GM23338 (cell line): ENCODE results near the gene SLC15A1.

Source experiments
- CTCF ChIP-seq, 2 experiments: fragments of 200-600 bp in 1 of 2; sonication (generic) in 1 of 2; conservative IDR thresholded peaks; 2 replicates each; pipeline versions ENCODE4 v1.5.1 to v1.6.1; 2016 to 2017; ENCODE audit warnings: antibody characterized with exemption in 2 of 2, low read depth in 2 of 2, mild to moderate bottlenecking in 2 of 2, moderate library complexity in 1 of 2
- EZH2 ChIP-seq: fragments of 200-600 bp; sonication (generic); IDR thresholded peaks from one replicate; pipeline ENCODE4 v1.8.0; 2017; ENCODE audit warnings: antibody characterized with exemption, mild to moderate bottlenecking, low read depth; ENCODE audit not compliant: unreplicated experiment
- JUNB ChIP-seq: IDR thresholded peaks from one replicate; pipeline ENCODE4 v1.6.1; 2016; ENCODE audit warnings: antibody characterized with exemption; ENCODE audit not compliant: unreplicated experiment

GRCh38 chr13:98775386-98775785, 22.9 kb upstream of the SLC15A1 start:
- TF ChIP-seq CTCF (conservative IDR thresholded peaks at IDR 0.05; ENCODE audit: low read depth in 2 of 2) = no peak
- TF ChIP-seq JUNB = no peak
- no peak for TF ChIP-seq EZH2
